Brain microvascular endothelial cell (primary cell): ENCODE results near the gene HYI.

ENCODE experiments used
- DNase-seq: peaks from one replicate; pipeline ENCODE4 v3.0.0-alpha.2; 2020
- H3K27ac ChIP-seq: fragments of 250-450 bp; sonication (Bioruptor Pico); 2 replicates; pipeline ENCODE4 v1.5.1; 2020; ENCODE audit warnings: mild to moderate bottlenecking, moderate library complexity
- H3K27me3 ChIP-seq: fragments of 250-450 bp; sonication (Bioruptor Pico); replicated peaks from 2 replicates; pipeline ENCODE4 v1.5.1; 2020; ENCODE audit warnings: mild to moderate bottlenecking
- H3K36me3 ChIP-seq: fragments of 250-450 bp; sonication (Bioruptor Pico); replicated peaks from 2 replicates; pipeline ENCODE4 v1.5.1; 2020; ENCODE audit warnings: mild to moderate bottlenecking
- H3K4me3 ChIP-seq: 2 replicates; pipeline ENCODE4 v1.5.1; 2011; ENCODE audit warnings: low read depth, mild to moderate bottlenecking, control low read depth, low read length, moderate library complexity
- in situ Hi-C: cut with HindIII; loops from 2 replicates; pipeline ENCODE4 v1.10.0; 2017; ENCODE audit warnings: low sequenced_read_pairs, low pct_ligation_motif_present
- TF ChIP-seq, protein P1 (sequence below): IDR thresholded peaks from 2 replicates; pipeline ENCODE4 v1.5.1; 2011; ENCODE audit warnings: low read depth, mild to moderate bottlenecking, moderate library complexity, low read length, control low read depth, inconsistent platforms; ENCODE audit errors: missing control alignments

HYI gene

DNA sequence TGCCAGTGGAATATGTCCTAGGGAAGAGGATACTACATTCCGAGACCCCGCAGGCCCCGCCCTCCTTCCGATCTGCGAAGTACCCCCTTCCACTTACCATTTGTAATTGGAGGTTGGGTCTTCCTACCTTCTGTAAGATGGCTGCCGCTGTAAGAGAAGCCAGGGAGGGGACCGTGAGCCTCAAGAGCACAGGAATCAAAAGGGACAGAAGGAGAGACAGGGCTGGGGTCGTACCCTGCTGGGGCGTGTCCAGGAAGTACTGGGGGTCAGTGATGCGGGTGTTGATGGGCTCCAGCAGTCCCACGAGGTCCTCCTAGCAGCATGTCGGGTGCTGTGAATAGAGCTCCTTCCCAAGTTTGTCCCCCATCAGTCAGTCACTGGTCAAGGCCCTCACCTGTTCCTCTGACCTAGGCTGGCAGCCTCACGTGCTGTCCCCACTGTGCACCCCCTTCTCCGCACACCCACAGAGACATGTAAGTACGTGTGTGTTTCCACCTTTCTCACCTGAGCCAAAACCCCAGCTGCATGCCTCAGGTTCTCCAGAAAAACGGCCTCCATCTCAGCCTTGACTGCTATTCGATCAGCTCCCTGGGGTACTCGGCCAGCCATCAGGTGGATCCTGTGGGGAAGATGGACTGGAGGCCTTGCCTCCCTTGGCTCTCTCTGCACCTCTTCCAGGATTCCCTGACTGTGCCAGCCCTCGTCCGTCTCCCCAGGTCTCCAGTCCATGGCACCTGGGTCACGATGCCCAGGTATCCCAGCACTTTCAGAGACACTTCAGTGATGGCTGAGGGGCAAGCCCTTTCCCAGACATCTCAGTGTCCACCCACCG lies 1.8 kb downstream of the HYI start:
- TF ChIP-seq, protein P1, sequence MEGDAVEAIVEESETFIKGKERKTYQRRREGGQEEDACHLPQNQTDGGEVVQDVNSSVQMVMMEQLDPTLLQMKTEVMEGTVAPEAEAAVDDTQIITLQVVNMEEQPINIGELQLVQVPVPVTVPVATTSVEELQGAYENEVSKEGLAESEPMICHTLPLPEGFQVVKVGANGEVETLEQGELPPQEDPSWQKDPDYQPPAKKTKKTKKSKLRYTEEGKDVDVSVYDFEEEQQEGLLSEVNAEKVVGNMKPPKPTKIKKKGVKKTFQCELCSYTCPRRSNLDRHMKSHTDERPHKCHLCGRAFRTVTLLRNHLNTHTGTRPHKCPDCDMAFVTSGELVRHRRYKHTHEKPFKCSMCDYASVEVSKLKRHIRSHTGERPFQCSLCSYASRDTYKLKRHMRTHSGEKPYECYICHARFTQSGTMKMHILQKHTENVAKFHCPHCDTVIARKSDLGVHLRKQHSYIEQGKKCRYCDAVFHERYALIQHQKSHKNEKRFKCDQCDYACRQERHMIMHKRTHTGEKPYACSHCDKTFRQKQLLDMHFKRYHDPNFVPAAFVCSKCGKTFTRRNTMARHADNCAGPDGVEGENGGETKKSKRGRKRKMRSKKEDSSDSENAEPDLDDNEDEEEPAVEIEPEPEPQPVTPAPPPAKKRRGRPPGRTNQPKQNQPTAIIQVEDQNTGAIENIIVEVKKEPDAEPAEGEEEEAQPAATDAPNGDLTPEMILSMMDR, result no peak
- Histone ChIP-seq H3K4me3 (peak overlapping the region; percentile 9), H3K27me3 (no peaks in the 10 kb centered on the region), H3K27ac (no peak overlapping the region), H3K36me3 (peaks cover 49% of the 10 kb centered on the region)
- no peak for DNase-seq
- in situ Hi-C loops, result no loop called here

DNA sequence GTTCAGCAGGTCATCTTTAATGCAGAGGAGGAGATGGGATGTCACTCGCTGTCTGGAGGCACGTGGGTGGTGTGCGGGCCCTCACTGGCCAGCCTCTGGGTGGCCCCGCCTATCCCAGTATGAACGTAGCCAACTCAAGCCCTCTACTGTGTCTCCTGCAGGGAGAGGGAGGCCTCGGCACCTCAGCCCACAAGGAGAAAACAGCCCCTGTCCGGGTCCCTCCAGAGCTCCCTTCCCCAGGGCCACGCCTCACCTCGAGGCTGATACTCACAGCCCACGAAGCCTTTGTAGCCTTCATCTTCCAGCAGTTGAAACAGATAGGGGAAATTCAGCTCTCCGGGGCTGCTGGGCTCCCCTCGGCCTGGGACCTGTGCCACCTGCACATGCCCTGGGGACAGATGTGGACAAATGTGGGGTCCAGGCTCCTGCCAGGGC lies 2.6 kb downstream of the HYI start:
- in situ Hi-C loops, result no loop called here
- Histone ChIP-seq H3K27me3 (no peaks in the 10 kb centered on the region), H3K27ac (no peak overlapping the region), H3K4me3 (no peak overlapping the region), H3K36me3 (peaks cover 56% of the 10 kb centered on the region)
- TF ChIP-seq, protein P1, result no peak
- no peak for DNase-seq

DNA sequence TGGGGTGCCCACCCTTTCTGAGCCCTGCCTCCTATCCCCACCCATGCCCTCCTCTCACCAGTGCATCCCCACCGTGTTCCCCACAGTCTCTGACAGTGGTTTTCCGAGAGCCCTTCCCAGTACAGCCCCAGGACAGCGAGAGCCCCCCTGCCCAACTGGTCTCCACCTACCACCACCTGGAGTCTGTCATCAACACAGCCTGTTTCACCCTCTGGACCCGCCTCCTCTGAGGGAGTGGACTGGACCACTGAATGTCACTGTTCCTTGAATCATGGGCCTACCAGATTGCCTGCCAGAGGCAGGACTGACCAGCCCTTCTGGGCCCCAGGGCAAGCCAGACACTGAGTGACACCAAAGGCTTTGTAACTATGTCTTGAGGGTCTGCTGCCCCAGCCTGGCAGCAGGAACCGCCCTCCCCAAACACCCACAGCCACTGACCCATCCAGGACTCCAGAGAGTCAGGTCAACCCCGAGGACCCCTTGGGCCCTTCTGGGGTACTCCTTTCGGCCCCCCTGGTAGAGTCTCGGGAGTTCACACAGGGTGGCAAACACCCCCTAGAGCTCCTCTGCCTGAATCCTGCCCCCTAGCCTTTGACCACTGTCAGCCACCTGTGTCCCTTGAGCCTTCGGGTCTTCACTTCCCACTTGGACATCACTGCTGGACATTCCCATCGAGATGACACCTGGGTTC lies 3.3 kb downstream of the HYI start:
- H3K27me3 ChIP-seq, result no peaks in the 10 kb centered on the region
- peaks cover 62% of the 10 kb centered on the region for H3K36me3 ChIP-seq
- DNase-seq, result no peak

DNA sequence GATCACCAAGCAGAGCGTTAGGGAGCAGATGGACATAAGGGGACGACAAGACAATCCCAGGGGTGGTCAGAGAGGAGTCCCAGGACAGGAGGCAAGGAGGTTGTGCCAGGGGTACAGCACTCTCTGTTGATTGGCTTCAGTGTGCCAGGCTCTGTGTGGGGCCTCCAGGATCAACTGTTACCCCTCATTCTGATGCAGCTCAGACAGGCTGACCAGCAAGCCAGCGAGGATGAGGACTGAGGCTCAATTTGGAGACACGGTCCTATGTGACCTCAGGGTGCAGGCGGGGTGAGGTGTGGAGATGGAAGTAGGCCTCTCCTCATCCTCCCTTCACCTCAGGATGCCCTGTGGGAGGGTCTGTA lies 4.0 kb downstream of the HYI start:
- H3K27ac ChIP-seq, result no peak overlapping the region
- TF ChIP-seq, protein P1, result no peak
- no peaks in the 10 kb centered on the region for H3K27me3 ChIP-seq
- DNase-seq, result no peak
- peaks cover 64% of the 10 kb centered on the region for H3K36me3 ChIP-seq
- in situ Hi-C loops, result no loop called here
- no peak overlapping the region for H3K4me3 ChIP-seq

More for the DNA sequence above, 3.3 kb downstream of the HYI start:
- in situ Hi-C loops, result no loop called here
- Histone ChIP-seq H3K4me3 (no peak overlapping the region), H3K27ac (no peak overlapping the region)
- TF ChIP-seq, protein P1, result no peak

DNA sequence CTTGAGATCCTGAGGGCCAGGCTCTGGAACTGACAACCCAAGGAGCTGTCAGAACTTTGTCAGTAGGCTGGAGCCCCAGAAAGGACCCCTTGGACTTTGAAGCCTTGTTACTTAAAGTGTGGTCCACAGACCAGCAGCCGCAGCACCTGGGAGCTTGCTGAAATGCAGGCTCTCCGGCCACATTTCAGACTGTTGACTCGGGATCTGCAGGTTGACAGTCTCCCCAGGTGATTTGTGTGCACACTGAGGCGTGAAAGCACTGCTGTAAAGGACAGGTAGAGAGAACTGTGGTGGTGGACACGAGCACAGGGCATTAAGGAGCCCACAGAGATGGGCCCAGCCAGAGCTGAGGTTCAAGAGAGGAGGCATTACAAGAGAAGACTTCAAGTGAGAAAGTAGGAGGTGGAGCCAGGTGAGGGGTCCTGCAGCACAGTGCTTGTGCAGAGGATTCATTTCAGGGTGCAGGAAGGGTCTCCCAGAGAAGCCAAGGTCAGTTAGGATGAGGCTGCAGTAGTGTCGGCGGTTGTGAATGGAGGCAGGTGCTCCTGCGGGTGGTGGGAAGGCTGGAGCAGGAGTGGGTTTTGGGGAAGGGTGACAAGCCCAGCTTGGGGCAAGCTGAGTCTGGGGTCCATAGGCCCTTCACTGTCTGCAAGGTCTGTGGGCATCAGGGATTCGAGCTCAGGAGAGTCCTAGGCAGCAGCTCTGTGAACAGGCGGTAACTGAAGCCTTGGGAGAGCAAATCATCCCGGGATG lies 4.6 kb downstream of the HYI start:
- H3K4me3 ChIP-seq, result no peak overlapping the region
- peaks cover 66% of the 10 kb centered on the region for H3K36me3 ChIP-seq
- TF ChIP-seq, protein P1, result no peak
- no peaks in the 10 kb centered on the region for H3K27me3 ChIP-seq
- no peak overlapping the region for H3K27ac ChIP-seq
- no peak for DNase-seq
- in situ Hi-C loops, result no loop called here
